Measurements from ENCODE around the gene HNRNPL. TPM values are rescaled to one million over a fixed set of nuclear protein-coding genes. Genes with fewer than 3 reads are reported as not detected.

Gene HNRNPL
- total and polyA plus RNA-seq, 2 donors (not counting 1 experiment from before 2014, with no cell fraction given): 292 to 418 TPM

- DNase-seq: no peak
- H3K79me2 ChIP-seq (ENCODE audit: control insufficient read depth, insufficient read depth, low read length): no peaks in the 10 kb centered on the region
- ChIA-PET POLR2A (no interaction called here), CTCF (no interaction called here)
- H3K27me3 ChIP-seq (replicated peaks in 1 of 4; ENCODE audit: control extremely low read depth in 1 of 4, control insufficient read depth in 3 of 4, insufficient read depth in 4 of 4, low read length in 3 of 4): no peaks in the 10 kb centered on the region
- no peak overlapping the region for H3K27ac ChIP-seq (ENCODE audit: low read length in 2 of 2)
- intact Hi-C loops (cut with micrococcal nuclease): no loop called here
- H3K4me3 ChIP-seq (ENCODE audit: control extremely low read depth in 1 of 5, extremely low read depth in 1 of 5, insufficient read depth in 1 of 5, low read depth in 2 of 5, low read length in 4 of 5): no peak overlapping the region
- H3K27me3 Mint-ChIP-seq: no peaks in the 10 kb centered on the region
- H3K4me1 Mint-ChIP-seq: peaks cover 9% of the 10 kb centered on the region
- H3K9ac ChIP-seq (ENCODE audit: low read length): no peak overlapping the region
- H3K4me2 ChIP-seq (replicated peaks; ENCODE audit: low read depth, low read length, poor library complexity, severe bottlenecking): no peak overlapping the region
- no peaks in the 10 kb centered on the region for H4K20me1 ChIP-seq (ENCODE audit: control insufficient read depth, insufficient read depth, low read length, poor library complexity, severe bottlenecking)
- H3K9me3 Mint-ChIP-seq (ENCODE audit: insufficient read depth): no peaks in the 10 kb centered on the region
- no peak overlapping the region for H2AFZ ChIP-seq (ENCODE audit: insufficient read depth, low read depth, low read length, poor library complexity, severe bottlenecking)
- H3K4me3 Mint-ChIP-seq: no peak overlapping the region
- H3K4me1 ChIP-seq (ENCODE audit: control insufficient read depth in 2 of 2, insufficient read depth in 2 of 2, low read length in 2 of 2): peaks cover 3 to 7% of the 10 kb centered on the region in 2 donors
- no peak for ATAC-seq (ENCODE audit: low read depth)
- no peak overlapping the region for H3K27ac Mint-ChIP-seq
- no peak for TF ChIP-seq EZH2 (IDR thresholded peaks at IDR 0.05; ENCODE audit: borderline replicate concordance, insufficient read depth, low read depth, low read length, poor library complexity, severe bottlenecking)
- TF ChIP-seq CTCF (IDR thresholded peaks at IDR 0.05): no peak
- 90% methylated on average over 3 of the region's 10 CpGs for WGBS (ENCODE audit: insufficient coverage)
- no peaks in the 10 kb centered on the region for H3K36me3 ChIP-seq (replicated peaks in 1 of 2; ENCODE audit: control extremely low read depth in 1 of 2, control insufficient read depth in 1 of 2, extremely low read depth in 1 of 2, insufficient read depth in 2 of 2, low read length in 1 of 2)
- H3K9me3 ChIP-seq (ENCODE audit: control extremely low read depth in 1 of 3, control insufficient read depth in 2 of 3, insufficient read depth in 1 of 3, low read length in 2 of 3): no peaks in the 10 kb centered on the region
Observed at GRCh38 chr19:38803543-38803942, 46.2 kb downstream of the HNRNPL start.

DNA sequence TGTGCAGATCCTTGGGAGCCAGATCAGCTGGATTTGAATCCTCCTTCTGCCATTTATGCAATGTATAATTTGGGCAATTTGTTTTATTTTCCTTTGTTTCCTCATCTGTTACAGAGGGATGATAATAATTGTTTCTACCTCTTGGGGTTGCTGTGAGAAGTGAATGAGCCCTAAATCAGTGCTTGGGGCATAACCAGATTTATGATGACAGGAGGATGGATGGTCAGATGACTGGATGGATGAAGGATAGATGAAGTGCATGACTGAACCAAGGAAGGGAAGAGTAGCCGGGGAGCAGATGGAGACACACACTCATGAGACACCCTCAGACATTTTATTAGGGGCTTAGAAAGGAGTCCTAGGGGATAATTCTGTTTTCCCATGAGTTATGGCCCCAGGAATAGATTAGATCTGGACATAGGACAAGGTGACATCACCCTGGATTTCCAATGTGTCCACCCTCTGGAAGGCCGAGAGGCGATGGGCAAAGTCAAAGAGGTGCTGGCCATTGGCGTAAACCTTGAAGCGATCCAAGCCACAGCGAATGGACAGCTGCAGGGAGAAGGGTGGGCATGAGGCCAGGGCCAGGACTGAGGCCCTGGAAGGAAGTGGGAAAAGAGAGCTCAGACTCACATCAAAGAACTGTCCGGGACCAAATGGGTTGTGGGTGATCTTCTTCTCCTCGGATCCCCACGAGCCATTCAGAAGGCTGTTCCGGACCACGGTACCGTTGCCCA lies 48.3 kb downstream of the HNRNPL start:
- no peak overlapping the region for H3K4me3 ChIP-seq (ENCODE audit: control extremely low read depth in 1 of 5, extremely low read depth in 1 of 5, insufficient read depth in 1 of 5, low read depth in 2 of 5, low read length in 4 of 5)
- H3K27ac Mint-ChIP-seq: no peak overlapping the region
- H3K4me1 Mint-ChIP-seq: peaks cover 4% of the 10 kb centered on the region
- intact Hi-C loops (cut with micrococcal nuclease): no loop called here
- H3K4me2 ChIP-seq (replicated peaks; ENCODE audit: low read depth, low read length, poor library complexity, severe bottlenecking): no peak overlapping the region
- DNase-seq (no peak), ATAC-seq (ENCODE audit: low read depth) (no peak)
- H4K20me1 ChIP-seq (ENCODE audit: control insufficient read depth, insufficient read depth, low read length, poor library complexity, severe bottlenecking): no peaks in the 10 kb centered on the region
- TF ChIP-seq EZH2 (IDR thresholded peaks at IDR 0.05; ENCODE audit: borderline replicate concordance, insufficient read depth, low read depth, low read length, poor library complexity, severe bottlenecking) (no peak), CTCF (IDR thresholded peaks at IDR 0.05) (no peak)
- WGBS (ENCODE audit: insufficient coverage): 99% methylated on average over 9 of the region's 12 CpGs
- H3K27me3 ChIP-seq (replicated peaks in 1 of 4; ENCODE audit: control extremely low read depth in 1 of 4, control insufficient read depth in 3 of 4, insufficient read depth in 4 of 4, low read length in 3 of 4): no peaks in the 10 kb centered on the region
- no peak overlapping the region for H3K27ac ChIP-seq (ENCODE audit: low read length in 2 of 2)
- H3K79me2 ChIP-seq (ENCODE audit: control insufficient read depth, insufficient read depth, low read length): no peaks in the 10 kb centered on the region
- H3K27me3 Mint-ChIP-seq: no peaks in the 10 kb centered on the region
- no peak overlapping the region for H3K4me3 Mint-ChIP-seq
- H3K9ac ChIP-seq (ENCODE audit: low read length): no peak overlapping the region
- H3K9me3 ChIP-seq (ENCODE audit: control extremely low read depth in 1 of 3, control insufficient read depth in 2 of 3, insufficient read depth in 1 of 3, low read length in 2 of 3): no peaks in the 10 kb centered on the region
- no peaks in the 10 kb centered on the region for H3K36me3 ChIP-seq (replicated peaks in 1 of 2; ENCODE audit: control extremely low read depth in 1 of 2, control insufficient read depth in 1 of 2, extremely low read depth in 1 of 2, insufficient read depth in 2 of 2, low read length in 1 of 2)
- POLR2A ChIA-PET: no interaction called here
- peaks cover 3 to 4% of the 10 kb centered on the region in 2 donors for H3K4me1 ChIP-seq (ENCODE audit: control insufficient read depth in 2 of 2, insufficient read depth in 2 of 2, low read length in 2 of 2)
- no peak overlapping the region for H2AFZ ChIP-seq (ENCODE audit: insufficient read depth, low read depth, low read length, poor library complexity, severe bottlenecking)
- CTCF ChIA-PET: interaction anchor here (1.0 kb wide), 1 partner anchor 86 kb away, joined by 4 read pairs; no protein-coding TSS in a partner anchor
- no peaks in the 10 kb centered on the region for H3K9me3 Mint-ChIP-seq (ENCODE audit: insufficient read depth)
